ENCODE results near the gene MANBA. TPM values are rescaled to one million over a fixed set of nuclear protein-coding genes. Genes with fewer than 3 reads are reported as not detected.

MANBA gene
- total RNA-seq, 2 experiments from 2014 or later, result 16.9 to 18.2 TPM

- no peak for ATAC-seq (ENCODE audit: poor library complexity)
- peaks cover 69% of the 10 kb centered on the region for H3K4me1 Mint-ChIP-seq (ENCODE audit: low read depth)
Observed at GRCh38 chr4:102600689-102601088, 160.1 kb downstream of the MANBA start.

DNA sequence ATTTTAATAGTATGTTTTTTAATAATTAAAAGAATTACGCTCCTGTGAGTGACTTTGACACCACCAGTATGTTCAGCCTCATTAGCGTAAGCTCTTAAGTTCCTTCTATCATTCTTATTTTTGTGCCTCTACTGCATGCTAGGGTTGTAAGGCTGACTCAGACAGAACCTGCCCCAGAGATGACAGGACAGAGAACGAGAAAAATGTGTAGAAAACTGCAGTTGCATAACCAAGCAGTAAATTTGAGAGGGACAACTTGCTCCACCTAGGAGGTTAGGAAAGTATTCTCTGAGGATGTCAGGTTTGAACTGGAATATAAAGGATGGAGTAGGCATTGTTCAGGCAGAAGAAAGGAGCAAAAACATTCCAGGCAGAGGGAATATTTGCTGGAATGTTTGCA lies 160.9 kb downstream of the MANBA start:
- H3K36me3 ChIP-seq (ENCODE audit: insufficient read depth, low read length), result peaks cover 83% of the 10 kb centered on the region
- no peaks in the 10 kb centered on the region for H3K27me3 ChIP-seq (ENCODE audit: control insufficient read depth in 1 of 2, insufficient read depth in 2 of 2, low read length in 2 of 2)
- intact Hi-C loops (cut with DNase I, micrococcal nuclease), result loop anchor here in 1 of 2 experiments (5.0 kb wide), 3 partner anchors 38 to 78 kb away; no protein-coding TSS in a partner anchor
- CTCF ChIA-PET, result interaction anchor here (0.8 to 1.0 kb wide), 2 partner anchors 21 to 37 kb away, joined by 3 read pairs; no protein-coding TSS in a partner anchor
- no peak overlapping the region for H3K27ac ChIP-seq (ENCODE audit: low read depth in 1 of 2, low read length in 2 of 2)
- ATAC-seq (ENCODE audit: poor library complexity), result no peak
- no peak overlapping the region for H3K4me3 ChIP-seq (ENCODE audit: low read length)
- no peak for DNase-seq
- Mint-ChIP-seq H3K36me3 (ENCODE audit: low read depth) (peaks cover 93% of the 10 kb centered on the region), H3K27me3 (no peaks in the 10 kb centered on the region), H3K4me3 (no peak overlapping the region), H3K9me3 (no peaks in the 10 kb centered on the region), H3K4me1 (ENCODE audit: low read depth) (peaks cover 67% of the 10 kb centered on the region), H3K27ac (no peak overlapping the region)
- no peak for TF ChIP-seq CTCF (IDR thresholded peaks at IDR 0.05)
- H3K9me3 ChIP-seq (ENCODE audit: control insufficient read depth in 1 of 2, insufficient read depth in 1 of 2, low read length in 2 of 2), result no peaks in the 10 kb centered on the region
- POLR2A ChIA-PET, result no interaction called here
- H3K4me1 ChIP-seq (ENCODE audit: insufficient read depth, low read length), result peaks cover 30% of the 10 kb centered on the region

More at GRCh38 chr4:102600689-102601088, 160.1 kb downstream of the MANBA start:
- no peak for TF ChIP-seq CTCF (IDR thresholded peaks at IDR 0.05)
- intact Hi-C loops (cut with DNase I, micrococcal nuclease), result no loop called here
- Histone ChIP-seq H3K9me3 (ENCODE audit: control insufficient read depth in 1 of 2, insufficient read depth in 1 of 2, low read length in 2 of 2) (no peaks in the 10 kb centered on the region), H3K4me3 (ENCODE audit: low read length) (no peak overlapping the region), H3K27ac (ENCODE audit: low read depth in 1 of 2, low read length in 2 of 2) (no peak overlapping the region), H3K27me3 (ENCODE audit: control insufficient read depth in 1 of 2, insufficient read depth in 2 of 2, low read length in 2 of 2) (no peaks in the 10 kb centered on the region), H3K36me3 (ENCODE audit: insufficient read depth, low read length) (peaks cover 83% of the 10 kb centered on the region), H3K4me1 (ENCODE audit: insufficient read depth, low read length) (peaks cover 30% of the 10 kb centered on the region)
- Mint-ChIP-seq H3K36me3 (ENCODE audit: low read depth) (peaks cover 92% of the 10 kb centered on the region), H3K9me3 (no peaks in the 10 kb centered on the region), H3K27me3 (no peaks in the 10 kb centered on the region), H3K27ac (peak overlapping the region; percentile 22), H3K4me3 (no peak overlapping the region)
- ChIA-PET CTCF (no interaction called here), POLR2A (no interaction called here)
- DNase-seq, result no peak

DNA sequence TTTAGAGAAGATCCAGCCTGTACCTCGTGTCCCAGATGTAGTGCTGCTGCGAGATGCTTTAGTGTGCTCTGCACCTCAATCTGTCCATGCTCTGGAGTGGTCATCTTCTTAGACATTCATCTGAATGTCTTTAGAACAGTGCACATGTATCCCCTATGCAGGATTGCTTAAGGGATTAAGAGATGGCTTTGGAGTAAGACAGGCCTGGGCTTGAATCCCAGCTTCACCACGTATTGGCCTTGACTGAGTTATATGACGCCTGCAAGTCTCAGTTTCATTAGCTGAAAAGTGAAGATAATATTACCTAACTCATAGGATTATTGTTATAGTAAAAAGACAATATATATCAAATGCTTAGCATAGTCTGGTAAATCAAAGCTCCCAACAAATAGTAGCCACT lies 161.3 kb downstream of the MANBA start:
- no peaks in the 10 kb centered on the region for H3K27me3 ChIP-seq (ENCODE audit: control insufficient read depth in 1 of 2, insufficient read depth in 2 of 2, low read length in 2 of 2)
- peaks cover 70% of the 10 kb centered on the region for H3K4me1 Mint-ChIP-seq (ENCODE audit: low read depth)
- POLR2A ChIA-PET, result interaction anchor here (1.8 to 2.2 kb wide), 2 partner anchors 13 to 98 kb away, joined by 6 to 8 read pairs; partner anchors contain the start of gene NFKB1
- no peaks in the 10 kb centered on the region for H3K27me3 Mint-ChIP-seq
- H3K36me3 Mint-ChIP-seq (ENCODE audit: low read depth), result peaks cover 93% of the 10 kb centered on the region
- peak overlapping the region; percentile 82 for H3K27ac Mint-ChIP-seq
- H3K9me3 Mint-ChIP-seq, result no peaks in the 10 kb centered on the region
- intact Hi-C loops (cut with DNase I, micrococcal nuclease), result loop anchor here in 1 of 2 experiments (5.0 kb wide), 3 partner anchors 37 to 77 kb away; no protein-coding TSS in a partner anchor
- H3K4me1 ChIP-seq (ENCODE audit: insufficient read depth, low read length), result peaks cover 32% of the 10 kb centered on the region
- no peak for DNase-seq
- peaks cover 83% of the 10 kb centered on the region for H3K36me3 ChIP-seq (ENCODE audit: insufficient read depth, low read length)
- H3K4me3 ChIP-seq (ENCODE audit: low read length), result no peak overlapping the region
- TF ChIP-seq CTCF (IDR thresholded peaks at IDR 0.05), result no peak
- ATAC-seq (ENCODE audit: poor library complexity), result no peak
- CTCF ChIA-PET, result interaction anchor here (0.8 to 1.0 kb wide), 2 partner anchors 20 to 37 kb away, joined by 3 read pairs; no protein-coding TSS in a partner anchor
- H3K4me3 Mint-ChIP-seq, result no peak overlapping the region
- H3K9me3 ChIP-seq (ENCODE audit: control insufficient read depth in 1 of 2, insufficient read depth in 1 of 2, low read length in 2 of 2), result no peaks in the 10 kb centered on the region
- H3K27ac ChIP-seq (ENCODE audit: low read depth in 1 of 2, low read length in 2 of 2), result peak overlapping the region in 1 of 2 donors; percentile 63

All from CD4-positive, alpha-beta T cell (primary cell).